GM18502 (cell line): ENCODE results near the gene TUNAR.
"Not testable (repeated sequence)": the region's sequence is repeated elsewhere in the genome, so short reads cannot be mapped to it uniquely, and the experiment has no call there.

Experiments used
- ATAC-seq: cut with Tn5 transposase; IDR thresholded peaks from one replicate; pipeline ENCODE4 v1.9.1; 2021; ENCODE audit warnings: mild to moderate bottlenecking; ENCODE audit not compliant: unreplicated experiment, poor library complexity

Gene TUNAR

GRCh38 chr14:95959317-95959716 lies 82.7 kb downstream of the TUNAR start:
- ATAC-seq, result no peak

GRCh38 chr14:95961481-95961880 lies 84.8 kb downstream of the TUNAR start:
- ATAC-seq, result no peak

- ATAC-seq, result no peak
Observed at GRCh38 chr14:95964901-95965300, 88.3 kb downstream of the TUNAR start.

- ATAC-seq, result not testable (repeated sequence)
Observed at GRCh38 chr14:95968048-95968447, 91.4 kb downstream of the TUNAR start.
